WTC11 (cell line): ENCODE results near the gene KLRD1. TPM values are rescaled to one million over a fixed set of nuclear protein-coding genes. Genes with fewer than 3 reads are reported as not detected.

ENCODE experiments used
- ATAC-seq: fragments of 200-7000 bp; cut with Tn5 transposase; 2 replicates; pipeline ENCODE4 v1.10.0; 2021; ENCODE audit warnings: mild to moderate bottlenecking, moderate library complexity
- CTCF ChIA-PET: fragments of 300-600 bp; sonication (Branson Sonifier 250); formaldehyde crosslinking; loops from one replicate; lab custom pipeline; 2021; ENCODE audit warnings: antibody characterized with exemption; lab: Charles Lee
- POLR2A ChIA-PET: fragments of 350-600 bp; sonication (Branson Sonifier 250); formaldehyde crosslinking; loops from one replicate; lab custom pipeline; 2021; ENCODE audit warnings: antibody characterized with exemption; lab: Charles Lee
- DNase-seq: peaks from one replicate; pipeline ENCODE4 v3.0.0; 2021; ENCODE audit warnings: low spot score
- H3K27ac Mint-ChIP-seq: 2 replicates; pipeline ENCODE4 v1.8.0; 2021; ENCODE audit warnings: mixed read lengths
- H3K27me3 Mint-ChIP-seq: 2 replicates; pipeline ENCODE4 v1.8.0; 2021; ENCODE audit warnings: low read depth, mild to moderate bottlenecking, moderate library complexity, mixed read lengths
- H3K36me3 Mint-ChIP-seq: 2 replicates; pipeline ENCODE4 v1.8.0; 2021; ENCODE audit warnings: mixed read lengths
- H3K4me1 Mint-ChIP-seq: 2 replicates; pipeline ENCODE4 v1.8.0; 2022; ENCODE audit warnings: mixed read lengths
- H3K4me3 Mint-ChIP-seq: 2 replicates; pipeline ENCODE4 v1.8.0; 2021; ENCODE audit warnings: mild to moderate bottlenecking, moderate library complexity, mixed read lengths
- H3K9me3 Mint-ChIP-seq: 2 replicates; pipeline ENCODE4 v1.8.0; 2021; ENCODE audit warnings: mixed read lengths
- ARID4B ChIP-seq: sonication (generic); formaldehyde crosslinking; IDR thresholded peaks from 2 replicates; pipeline ENCODE4 v1.8.0; 2023; ENCODE audit warnings: missing genetic modification reagents, mild to moderate bottlenecking, borderline replicate concordance
- ATF1 ChIP-seq: sonication (generic); formaldehyde crosslinking; IDR thresholded peaks from 2 replicates; pipeline ENCODE4 v1.8.1; 2023; ENCODE audit warnings: mild to moderate bottlenecking, moderate library complexity, missing genetic modification reagents
- CREM ChIP-seq: sonication (generic); formaldehyde crosslinking; IDR thresholded peaks from 2 replicates; pipeline ENCODE4 v1.8.1; 2022; ENCODE audit warnings: mild to moderate bottlenecking, missing genetic modification reagents, moderate library complexity
- E2F4 ChIP-seq: sonication (generic); formaldehyde crosslinking; IDR thresholded peaks from 2 replicates; pipeline ENCODE4 v1.8.1; 2022; ENCODE audit warnings: low read depth, mild to moderate bottlenecking, moderate library complexity, missing genetic modification reagents, borderline replicate concordance
- E2F5 ChIP-seq: sonication (generic); formaldehyde crosslinking; IDR thresholded peaks from 2 replicates; pipeline ENCODE4 v1.8.1; 2022; ENCODE audit warnings: mild to moderate bottlenecking, moderate library complexity, missing genetic modification reagents
- HMGA2 ChIP-seq: fragments of 250-450 bp; sonication (Bioruptor Pico); IDR thresholded peaks from 2 replicates; pipeline ENCODE4 v1.4.0; 2021; ENCODE audit warnings: mild to moderate bottlenecking, moderate library complexity
- KAT7 ChIP-seq: sonication (generic); formaldehyde crosslinking; IDR thresholded peaks from 2 replicates; pipeline ENCODE4 v1.8.1; 2023; ENCODE audit warnings: missing genetic modification reagents, mild to moderate bottlenecking, borderline replicate concordance
- MXD4 ChIP-seq: fragments of 250-450 bp; sonication (Bioruptor Pico); IDR thresholded peaks from 2 replicates; pipeline ENCODE4 v1.8.0; 2021; ENCODE audit warnings: mild to moderate bottlenecking, moderate library complexity, borderline replicate concordance
- PRRX2 ChIP-seq: fragments of 250-450 bp; sonication (Bioruptor Pico); IDR thresholded peaks from 2 replicates; pipeline ENCODE4 v1.8.0; 2021; ENCODE audit warnings: mild to moderate bottlenecking
- SMAD4 ChIP-seq: sonication (generic); formaldehyde crosslinking; IDR thresholded peaks from 2 replicates; pipeline ENCODE4 v1.8.0; 2022; ENCODE audit warnings: mild to moderate bottlenecking, missing genetic modification reagents
- ZNF121 ChIP-seq: sonication (generic); formaldehyde crosslinking; IDR thresholded peaks from 2 replicates; pipeline ENCODE4 v1.8.0; 2023; ENCODE audit warnings: missing genetic modification reagents
- ZNF138 ChIP-seq: sonication (generic); formaldehyde crosslinking; conservative IDR thresholded peaks from 2 replicates; pipeline ENCODE4 v1.8.1; 2022; ENCODE audit warnings: mild to moderate bottlenecking, moderate library complexity, missing genetic modification reagents
- ZNF232 ChIP-seq: sonication (generic); formaldehyde crosslinking; IDR thresholded peaks from 2 replicates; pipeline ENCODE4 v1.8.0; 2022; ENCODE audit warnings: mild to moderate bottlenecking, missing genetic modification reagents
- ZNF281 ChIP-seq: sonication (generic); formaldehyde crosslinking; IDR thresholded peaks from 2 replicates; pipeline ENCODE4 v1.8.0; 2023; ENCODE audit warnings: mild to moderate bottlenecking, missing genetic modification reagents
- ZNF423 ChIP-seq: fragments of 250-450 bp; sonication (Bioruptor Pico); IDR thresholded peaks from 2 replicates; pipeline ENCODE4 v2.1.2; 2022; ENCODE audit warnings: mild to moderate bottlenecking, moderate library complexity
- ZNF425 ChIP-seq: fragments of 250-450 bp; sonication (Bioruptor Pico); conservative IDR thresholded peaks from 2 replicates; pipeline ENCODE4 v1.9.0; 2021; ENCODE audit warnings: mild to moderate bottlenecking
- ZNF512 ChIP-seq: sonication (generic); formaldehyde crosslinking; IDR thresholded peaks from 2 replicates; pipeline ENCODE4 v1.8.1; 2022; ENCODE audit warnings: missing genetic modification reagents, borderline replicate concordance
- total RNA-seq: library from RNA; stranded (reverse); gene quantifications from 3 replicates; pipeline ENCODE4 v1.2.3, GENCODE V29; 2021

The KLRD1 gene
- total RNA-seq, 1 experiment from 2014 or later: 0.55 TPM

- no peak for TF ChIP-seq ZNF138 (CRISPR knock-in tag)
- no peak for TF ChIP-seq HMGA2
- TF ChIP-seq ZNF512: no peak
- no peak for TF ChIP-seq ZNF281 (CRISPR knock-in tag)
- no peak for TF ChIP-seq ARID4B
Observed at GRCh38 chr12:10358131-10358530, 50.5 kb downstream of the KLRD1 start (continued).

GRCh38 chr12:10358969-10359368 is 51.3 kb downstream of the KLRD1 start:
- 0 out of 2 replicates have a peak overlapping the region, but pooled peaks have one; percentile 32 for H3K27ac Mint-ChIP-seq
- POLR2A ChIA-PET: no interaction called here
- H3K27me3 Mint-ChIP-seq: no peaks in the 10 kb centered on the region
- TF ChIP-seq ZNF423: no peak
- TF ChIP-seq SMAD4: no peak
- no peak for TF ChIP-seq ZNF425
- TF ChIP-seq E2F5 (CRISPR knock-in tag): no peak
- no peak for TF ChIP-seq E2F4 (CRISPR knock-in tag)
- no peak for TF ChIP-seq PRRX2
- TF ChIP-seq KAT7: no peak
- no peak for TF ChIP-seq ZNF232
- TF ChIP-seq ZNF121 (CRISPR knock-in tag): no peak
- TF ChIP-seq ARID4B: no peak
- no peak for TF ChIP-seq CREM (CRISPR knock-in tag)
- no peak for TF ChIP-seq ATF1 (CRISPR knock-in tag)
- no peak for TF ChIP-seq MXD4 (CRISPR knock-in tag)
- no peak for TF ChIP-seq ZNF138 (CRISPR knock-in tag)

More at GRCh38 chr12:10358969-10359368, 51.3 kb downstream of the KLRD1 start:
- no peak for DNase-seq
- ATAC-seq: no peak
- Mint-ChIP-seq H3K4me3 (no peak overlapping the region), H3K4me1 (peaks cover 35% of the 10 kb centered on the region), H3K36me3 (peaks cover 14% of the 10 kb centered on the region), H3K9me3 (peaks cover 16% of the 10 kb centered on the region)
- CTCF ChIA-PET: no interaction called here
